KMS-11 (cell line): ENCODE data around the gene CDH4.

Experiments
- H2AFZ ChIP-seq: fragments of 200-600 bp; sonication (generic); 2 replicates; pipeline ENCODE4 v1.6.1; 2016; ENCODE audit warnings: antibody characterized with exemption, mixed run types, low read depth
- H3K27ac ChIP-seq: fragments of 200-600 bp; sonication (generic); 2 replicates; pipeline ENCODE4 v1.6.1; 2016; ENCODE audit warnings: mild to moderate bottlenecking, mixed run types
- H3K27me3 ChIP-seq: fragments of 200-600 bp; sonication (generic); 2 replicates; pipeline ENCODE4 v1.6.1; 2017; ENCODE audit warnings: mild to moderate bottlenecking, low read depth, mixed run types, moderate library complexity; ENCODE audit not compliant: insufficient read depth
- H3K36me3 ChIP-seq: fragments of 200-600 bp; sonication (generic); 2 replicates; pipeline ENCODE4 v1.6.1; 2017; ENCODE audit warnings: mild to moderate bottlenecking, mixed run types; ENCODE audit not compliant: insufficient read depth
- H3K4me1 ChIP-seq: fragments of 200-600 bp; sonication (generic); 2 replicates; pipeline ENCODE4 v1.6.1; 2016; ENCODE audit warnings: mild to moderate bottlenecking, low read depth, mixed run types; ENCODE audit not compliant: poor library complexity, severe bottlenecking
- H3K4me2 ChIP-seq: fragments of 200-600 bp; sonication (generic); 2 replicates; pipeline ENCODE4 v1.7.0; 2016; ENCODE audit warnings: mild to moderate bottlenecking, mixed run types
- H3K4me3 ChIP-seq: fragments of 200-600 bp; sonication (generic); IDR thresholded peaks from 2 replicates; pipeline ENCODE4 v1.6.1; 2017; ENCODE audit warnings: low read depth, low read length, mixed read lengths; ENCODE audit not compliant: insufficient read depth
- H3K79me2 ChIP-seq: fragments of 200-600 bp; sonication (generic); 2 replicates; pipeline ENCODE4 v1.6.1; 2016; ENCODE audit warnings: low read depth, mixed run types; ENCODE audit not compliant: insufficient read depth
- H3K9ac ChIP-seq: fragments of 200-600 bp; sonication (generic); 2 replicates; pipeline ENCODE4 v1.6.1; 2016; ENCODE audit warnings: mild to moderate bottlenecking, mixed run types
- H4K20me1 ChIP-seq: fragments of 200-600 bp; sonication (generic); 2 replicates; pipeline ENCODE4 v1.6.1; 2016; ENCODE audit warnings: mild to moderate bottlenecking, mixed run types; ENCODE audit not compliant: insufficient read depth
- TF ChIP-seq, protein P1 (sequence below): fragments of 200-600 bp; sonication (generic); conservative IDR thresholded peaks from 2 replicates; pipeline ENCODE4 v1.6.1; 2017; ENCODE audit warnings: low read depth, mild to moderate bottlenecking, antibody characterized with exemption, low read length, moderate library complexity, mixed read lengths

Gene CDH4

DNA sequence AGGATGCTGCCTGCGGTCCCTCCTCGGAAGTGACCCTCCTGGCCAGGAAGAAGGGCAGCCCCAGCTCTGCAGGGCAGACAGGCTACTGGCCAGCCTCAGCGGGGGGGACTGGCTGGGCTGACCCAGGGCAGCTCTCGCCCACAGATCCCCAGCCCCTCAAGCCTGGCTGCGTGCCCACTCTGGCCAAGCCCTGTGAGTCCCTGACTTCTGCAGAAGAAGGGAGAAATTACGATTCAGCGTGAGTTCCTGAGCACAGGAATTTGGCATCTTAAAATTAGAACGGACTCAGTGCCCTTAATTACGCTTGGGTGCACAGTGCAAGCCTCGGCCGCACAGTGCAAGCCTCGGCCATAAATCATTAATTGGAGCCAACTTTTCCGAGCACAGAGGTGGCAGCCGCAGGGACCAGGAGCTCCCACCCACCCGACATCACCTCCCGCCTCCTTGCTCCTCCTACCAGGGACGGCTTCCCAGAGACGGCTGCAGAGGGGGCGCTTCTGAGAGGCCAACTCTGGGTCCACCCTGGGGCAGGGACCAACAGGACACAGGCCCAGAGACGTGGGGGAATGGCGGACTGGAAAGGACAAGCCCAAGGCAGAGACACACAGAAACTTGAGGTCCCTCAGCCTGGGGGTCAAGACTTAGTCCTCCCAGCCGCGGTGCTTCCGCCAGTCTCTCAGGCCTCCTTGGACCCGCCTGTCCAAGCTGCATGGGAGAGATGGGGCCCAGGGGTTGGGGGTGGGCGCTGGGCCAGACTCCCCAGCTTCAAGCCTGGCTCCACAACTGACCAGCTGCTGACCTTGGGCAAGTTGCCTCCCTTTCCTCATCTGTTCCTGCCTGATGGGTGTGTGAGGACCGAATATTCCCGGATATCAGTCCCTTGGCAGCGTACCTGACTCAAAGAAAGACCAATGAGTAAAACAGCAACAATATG is 648.2 kb downstream of the CDH4 start:
- TF ChIP-seq, protein P1, sequence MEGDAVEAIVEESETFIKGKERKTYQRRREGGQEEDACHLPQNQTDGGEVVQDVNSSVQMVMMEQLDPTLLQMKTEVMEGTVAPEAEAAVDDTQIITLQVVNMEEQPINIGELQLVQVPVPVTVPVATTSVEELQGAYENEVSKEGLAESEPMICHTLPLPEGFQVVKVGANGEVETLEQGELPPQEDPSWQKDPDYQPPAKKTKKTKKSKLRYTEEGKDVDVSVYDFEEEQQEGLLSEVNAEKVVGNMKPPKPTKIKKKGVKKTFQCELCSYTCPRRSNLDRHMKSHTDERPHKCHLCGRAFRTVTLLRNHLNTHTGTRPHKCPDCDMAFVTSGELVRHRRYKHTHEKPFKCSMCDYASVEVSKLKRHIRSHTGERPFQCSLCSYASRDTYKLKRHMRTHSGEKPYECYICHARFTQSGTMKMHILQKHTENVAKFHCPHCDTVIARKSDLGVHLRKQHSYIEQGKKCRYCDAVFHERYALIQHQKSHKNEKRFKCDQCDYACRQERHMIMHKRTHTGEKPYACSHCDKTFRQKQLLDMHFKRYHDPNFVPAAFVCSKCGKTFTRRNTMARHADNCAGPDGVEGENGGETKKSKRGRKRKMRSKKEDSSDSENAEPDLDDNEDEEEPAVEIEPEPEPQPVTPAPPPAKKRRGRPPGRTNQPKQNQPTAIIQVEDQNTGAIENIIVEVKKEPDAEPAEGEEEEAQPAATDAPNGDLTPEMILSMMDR, result no peak
- H3K4me3 ChIP-seq, result no peak overlapping the region

DNA sequence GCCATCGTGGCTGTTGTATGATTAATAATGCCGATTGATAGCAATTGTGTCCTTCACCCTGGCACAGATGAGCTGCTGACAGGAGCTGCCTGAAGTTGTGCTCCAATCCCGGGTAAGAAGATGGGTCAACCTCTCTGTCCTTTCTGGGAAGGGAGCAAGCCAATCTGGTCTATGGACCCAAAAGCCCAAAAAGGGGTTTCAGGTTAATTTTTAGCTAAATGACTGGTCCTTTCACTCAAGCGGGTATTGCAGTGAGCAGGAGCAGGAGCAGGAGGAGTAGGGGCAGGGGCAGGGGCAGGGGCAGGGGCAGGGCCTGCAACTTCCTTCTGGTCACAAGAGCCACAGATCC is 648.9 kb downstream of the CDH4 start:
- TF ChIP-seq, protein P1, result no peak
- H3K36me3 ChIP-seq, result no peaks in the 10 kb centered on the region
- no peak overlapping the region for H3K9ac ChIP-seq
- no peak overlapping the region for H2AFZ ChIP-seq
- peaks cover 86% of the 10 kb centered on the region for H3K27me3 ChIP-seq
- no peak overlapping the region for H3K27ac ChIP-seq
- H3K4me3 ChIP-seq, result no peak overlapping the region
- H3K4me1 ChIP-seq, result no peaks in the 10 kb centered on the region
- H3K4me2 ChIP-seq, result no peak overlapping the region
- no peaks in the 10 kb centered on the region for H3K79me2 ChIP-seq
- no peaks in the 10 kb centered on the region for H4K20me1 ChIP-seq

More for the DNA sequence above, 648.2 kb downstream of the CDH4 start:
- Histone ChIP-seq H3K4me2 (no peak overlapping the region), H3K36me3 (no peaks in the 10 kb centered on the region), H4K20me1 (no peaks in the 10 kb centered on the region), H3K79me2 (no peaks in the 10 kb centered on the region), H2AFZ (no peak overlapping the region), H3K27ac (no peak overlapping the region), H3K9ac (no peak overlapping the region), H3K27me3 (peaks cover 80% of the 10 kb centered on the region), H3K4me1 (no peaks in the 10 kb centered on the region)

DNA sequence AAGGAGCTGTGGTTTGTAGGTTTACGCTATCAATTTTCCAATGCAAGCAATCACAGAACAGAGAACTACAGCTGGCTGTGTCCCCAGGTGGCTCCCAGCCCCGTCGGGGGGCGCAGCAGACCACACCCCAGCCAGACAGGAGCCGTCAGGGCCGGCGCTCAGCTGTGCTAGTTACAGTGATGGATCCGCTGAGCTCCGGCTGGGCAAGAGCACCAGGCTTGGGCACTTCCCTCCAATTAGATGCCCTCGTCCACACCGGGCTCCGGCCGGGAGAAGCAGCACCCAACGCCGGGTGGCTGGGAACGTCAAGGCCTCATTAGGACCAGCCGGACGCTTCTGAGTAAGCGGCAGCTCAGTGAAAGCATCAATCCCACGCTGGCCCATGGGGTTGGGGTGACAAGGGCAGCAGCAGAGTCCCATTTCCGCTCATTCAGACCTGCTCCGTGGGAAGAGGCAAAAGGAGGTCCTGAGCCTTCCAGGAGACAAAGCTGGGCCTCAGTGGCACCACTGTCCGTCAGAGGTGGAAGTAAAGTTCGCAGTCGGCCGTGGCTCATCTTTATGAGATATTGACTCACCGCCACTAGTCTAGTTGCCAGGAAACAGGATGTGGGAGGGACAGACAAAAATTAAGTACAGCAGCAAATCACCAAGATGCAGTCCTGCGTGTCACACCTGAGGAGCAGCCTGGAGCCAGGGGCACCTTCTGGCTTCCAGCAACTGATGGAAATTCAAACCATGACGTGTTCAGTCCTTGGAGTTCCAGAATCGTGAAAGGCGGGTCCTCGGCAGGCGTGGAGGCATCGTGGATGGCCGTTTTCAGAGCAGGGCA is 649.5 kb downstream of the CDH4 start:
- H3K4me1 ChIP-seq, result no peaks in the 10 kb centered on the region
- no peaks in the 10 kb centered on the region for H3K36me3 ChIP-seq
- H3K4me2 ChIP-seq, result no peak overlapping the region
- TF ChIP-seq, protein P1, result no peak
- peaks cover 91% of the 10 kb centered on the region for H3K27me3 ChIP-seq
- no peaks in the 10 kb centered on the region for H3K79me2 ChIP-seq
- no peak overlapping the region for H3K27ac ChIP-seq
- H4K20me1 ChIP-seq, result no peaks in the 10 kb centered on the region
- H3K9ac ChIP-seq, result no peak overlapping the region
- H2AFZ ChIP-seq, result no peak overlapping the region
- H3K4me3 ChIP-seq, result no peak overlapping the region

DNA sequence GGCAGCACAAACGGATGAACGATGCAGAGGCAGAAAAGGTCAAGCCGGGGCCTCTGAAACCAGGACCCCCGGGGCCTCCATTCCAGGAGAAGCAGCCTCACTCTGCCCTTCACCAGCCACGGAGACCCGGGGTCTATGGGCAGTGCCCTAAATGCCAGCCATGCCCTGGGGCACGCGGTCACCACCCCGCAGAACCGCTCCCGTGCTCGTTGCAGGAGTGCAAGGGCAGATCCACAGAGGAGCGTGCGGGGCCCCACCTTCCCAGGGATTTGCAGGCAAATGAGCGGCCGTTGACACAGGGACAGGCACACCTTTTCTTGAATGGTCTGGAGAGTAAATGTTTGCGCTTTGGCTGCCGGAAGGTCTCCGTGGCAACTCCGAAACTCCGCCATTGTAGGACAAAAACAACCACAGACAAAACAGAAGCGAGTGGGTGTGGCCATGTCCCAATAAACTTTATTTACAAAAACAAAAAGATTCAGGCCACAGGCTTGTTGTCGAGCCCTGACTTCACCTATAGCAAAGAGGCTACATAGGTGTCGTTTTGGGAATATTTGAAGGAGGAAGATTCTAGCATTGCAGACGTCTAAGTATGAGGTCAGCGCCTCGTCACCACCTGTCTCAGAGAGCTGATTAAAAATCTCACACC is 650.3 kb downstream of the CDH4 start:
- H3K4me2 ChIP-seq, result no peak overlapping the region
- H3K4me1 ChIP-seq, result no peaks in the 10 kb centered on the region
- H3K9ac ChIP-seq, result no peak overlapping the region
- H3K36me3 ChIP-seq, result no peaks in the 10 kb centered on the region
- H3K27ac ChIP-seq, result no peak overlapping the region
- no peaks in the 10 kb centered on the region for H3K79me2 ChIP-seq
- no peak overlapping the region for H2AFZ ChIP-seq
- H3K27me3 ChIP-seq, result peaks cover 89% of the 10 kb centered on the region
- H3K4me3 ChIP-seq, result no peak overlapping the region
- TF ChIP-seq, protein P1, result no peak
- H4K20me1 ChIP-seq, result no peaks in the 10 kb centered on the region
